Measurements from ENCODE around the gene EXD1.

EXD1 gene

GRCh38 chr15:41278319-41278718, 47.8 kb upstream of the EXD1 start:
- no peak for ATAC-seq
- TF ChIP-seq ZC3H10 (CRISPR knock-in tag; IDR thresholded peaks at IDR 0.05) (no peak), CSRNP3 (CRISPR knock-in tag; IDR thresholded peaks at IDR 0.05) (no peak), ZNF70 (CRISPR knock-in tag; IDR thresholded peaks at IDR 0.05) (no peak), TOX (CRISPR knock-in tag; IDR thresholded peaks at IDR 0.05; ENCODE audit: borderline replicate concordance) (no peak), ZFP30 (CRISPR knock-in tag; IDR thresholded peaks at IDR 0.05) (no peak), PPARA (CRISPR knock-in tag; IDR thresholded peaks at IDR 0.05; ENCODE audit: borderline replicate concordance) (no peak), CSDC2 (CRISPR knock-in tag; IDR thresholded peaks at IDR 0.05) (no peak), TSHZ2 (CRISPR knock-in tag; IDR thresholded peaks at IDR 0.05) (no peak)
- TF ChIP-seq, protein P1, sequence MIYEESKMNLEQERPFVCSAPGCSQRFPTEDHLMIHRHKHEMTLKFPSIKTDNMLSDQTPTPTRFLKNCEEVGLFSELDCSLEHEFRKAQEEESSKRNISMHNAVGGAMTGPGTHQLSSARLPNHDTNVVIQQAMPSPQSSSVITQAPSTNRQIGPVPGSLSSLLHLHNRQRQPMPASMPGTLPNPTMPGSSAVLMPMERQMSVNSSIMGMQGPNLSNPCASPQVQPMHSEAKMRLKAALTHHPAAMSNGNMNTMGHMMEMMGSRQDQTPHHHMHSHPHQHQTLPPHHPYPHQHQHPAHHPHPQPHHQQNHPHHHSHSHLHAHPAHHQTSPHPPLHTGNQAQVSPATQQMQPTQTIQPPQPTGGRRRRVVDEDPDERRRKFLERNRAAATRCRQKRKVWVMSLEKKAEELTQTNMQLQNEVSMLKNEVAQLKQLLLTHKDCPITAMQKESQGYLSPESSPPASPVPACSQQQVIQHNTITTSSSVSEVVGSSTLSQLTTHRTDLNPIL (CRISPR knock-in tag; IDR thresholded peaks at IDR 0.05; ENCODE audit: low read depth): no peak

DNA sequence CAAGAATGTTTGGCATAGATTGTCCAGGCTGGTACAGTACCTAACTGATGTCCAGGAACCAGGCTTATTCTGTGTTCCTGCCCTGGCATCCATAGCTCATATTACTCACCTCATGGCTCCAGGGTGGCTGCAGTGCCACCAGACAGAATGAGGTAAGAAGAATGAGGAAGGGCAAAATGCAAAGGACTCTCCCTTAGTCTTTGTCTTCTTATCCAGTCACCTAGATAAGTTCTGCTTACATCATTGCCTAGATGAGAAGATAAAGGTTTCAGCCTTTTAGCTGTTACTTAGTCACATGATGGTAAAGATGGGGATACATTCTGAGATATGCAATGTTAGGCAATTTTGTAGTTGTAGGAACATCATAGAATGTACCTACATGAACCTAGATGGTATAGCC, 46.3 kb upstream of the EXD1 start:
- ATAC-seq: no peak

DNA sequence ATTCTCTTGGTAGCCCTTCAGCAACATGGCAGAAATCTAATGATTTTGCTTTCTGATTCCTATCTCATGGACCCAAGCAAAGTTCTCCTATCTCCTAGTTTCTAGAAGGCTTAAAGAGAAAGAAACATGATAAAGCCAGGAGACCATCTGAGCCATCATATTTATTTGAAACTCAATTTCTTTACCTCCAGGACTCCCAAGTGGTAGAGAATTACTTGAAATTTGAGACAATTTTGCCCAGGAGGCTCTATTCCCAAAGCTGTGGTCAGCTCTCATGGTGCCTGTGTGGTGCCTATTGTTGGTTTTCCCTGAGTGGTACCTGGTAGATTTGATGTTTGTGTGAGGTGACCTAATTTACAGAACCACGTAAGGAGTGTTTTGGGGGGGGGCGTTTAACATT, 39.3 kb upstream of the EXD1 start:
- TF ChIP-seq ZNF70 (CRISPR knock-in tag; IDR thresholded peaks at IDR 0.05): no peak
- no peak for TF ChIP-seq ARNTL (CRISPR knock-in tag; IDR thresholded peaks at IDR 0.05; ENCODE audit: borderline replicate concordance, low read depth)
- TF ChIP-seq CSDC2 (CRISPR knock-in tag; IDR thresholded peaks at IDR 0.05): no peak
- TF ChIP-seq SNAI2 (CRISPR knock-in tag; IDR thresholded peaks at IDR 0.05): no peak
- no peak for TF ChIP-seq BACH2 (CRISPR knock-in tag; IDR thresholded peaks at IDR 0.05; ENCODE audit: borderline replicate concordance)
- no peak for TF ChIP-seq TOX (CRISPR knock-in tag; IDR thresholded peaks at IDR 0.05; ENCODE audit: borderline replicate concordance)
- no peak for TF ChIP-seq ISL1 (CRISPR knock-in tag; IDR thresholded peaks at IDR 0.05)
- no peak for TF ChIP-seq PPARA (CRISPR knock-in tag; IDR thresholded peaks at IDR 0.05; ENCODE audit: borderline replicate concordance)
- TF ChIP-seq, protein P1 (CRISPR knock-in tag; IDR thresholded peaks at IDR 0.05; ENCODE audit: low read depth): no peak
- no peak for TF ChIP-seq ESRRG (CRISPR knock-in tag; IDR thresholded peaks at IDR 0.05)
- TF ChIP-seq CSRNP3 (CRISPR knock-in tag; IDR thresholded peaks at IDR 0.05): no peak
- TF ChIP-seq ZFP30 (CRISPR knock-in tag; IDR thresholded peaks at IDR 0.05): no peak
- no peak for TF ChIP-seq ZFP3 (CRISPR knock-in tag; IDR thresholded peaks at IDR 0.05)
- ATAC-seq: no peak

More for the DNA sequence above, 46.3 kb upstream of the EXD1 start:
- TF ChIP-seq OSR1 (CRISPR knock-in tag; IDR thresholded peaks at IDR 0.05) (no peak), TSHZ2 (CRISPR knock-in tag; IDR thresholded peaks at IDR 0.05) (no peak), SNAI2 (CRISPR knock-in tag; IDR thresholded peaks at IDR 0.05) (no peak), GLIS3 (CRISPR knock-in tag; IDR thresholded peaks at IDR 0.05) (no peak), ISL1 (CRISPR knock-in tag; IDR thresholded peaks at IDR 0.05) (no peak), ZFP3 (CRISPR knock-in tag; IDR thresholded peaks at IDR 0.05) (no peak), ZC3H10 (CRISPR knock-in tag; IDR thresholded peaks at IDR 0.05) (no peak), ZNF8 (CRISPR knock-in tag; IDR thresholded peaks at IDR 0.05) (no peak)
- TF ChIP-seq, protein P1 (CRISPR knock-in tag; IDR thresholded peaks at IDR 0.05; ENCODE audit: low read depth): no peak
